HCT116 (cell line): ENCODE data around the gene S100A2. TPM values are rescaled to one million over a fixed set of nuclear protein-coding genes. Genes with fewer than 3 reads are reported as not detected.

Experiments used
- ATAC-seq: fragments of 200-7000 bp; cut with Tn5 transposase; 2 replicates; pipeline ENCODE4 v1.9.1; 2020; ENCODE audit warnings: mild to moderate bottlenecking, moderate library complexity
- BruUV-seq: library from RNA; stranded (reverse); fragments of 400-500 nt; replicated peaks from 2 replicates; lab custom pipeline; 2021; lab: Mats Ljungman, UMichigan
- CTCF ChIA-PET: fragments of 300-600 bp; sonication (Branson Sonifier 250); formaldehyde crosslinking; loops from one replicate; lab custom pipeline; 2021; ENCODE audit warnings: antibody characterized with exemption; lab: Charles Lee
- POLR2A ChIA-PET: fragments of 300-600, 350-600 bp; sonication (Branson Sonifier 250); formaldehyde crosslinking; loops from one replicate; lab custom pipeline; 2021; ENCODE audit warnings: antibody characterized with exemption; lab: Charles Lee
- RAD21 ChIA-PET, 2 experiments: fragments of 300-600 bp; sonication (Branson Sonifier 250); formaldehyde crosslinking; loops; one replicate each; lab custom pipeline; 2023; ENCODE audit warnings: low total read pairs in 2 of 2; ENCODE audit not compliant: uncharacterized antibody in 2 of 2, unreplicated experiment in 2 of 2, low non-redundant PET in 1 of 2; lab: Charles Lee
- DNase-seq: peaks from one replicate; pipeline ENCODE4 v3.0.0-alpha.2; 2010; ENCODE audit warnings: low read depth, low spot score
- H2AFZ ChIP-seq: fragments of 200-600 bp; shearing (Covaris generic), sonication (generic); 2 replicates; pipeline ENCODE4 v1.6.1; 2017; ENCODE audit warnings: low read depth, mixed run types, mixed read lengths, antibody characterized with exemption, low read length; ENCODE audit not compliant: poor library complexity, severe bottlenecking
- H3K27ac ChIP-seq: 2 replicates; pipeline ENCODE4 v1.5.1; 2012; ENCODE audit warnings: low read depth, low read length
- H3K27me3 ChIP-seq: fragments of 200-600 bp; sonication (generic); 2 replicates; pipeline ENCODE4 v1.6.1; 2016; ENCODE audit warnings: mixed run types, low read length, mixed read lengths; ENCODE audit not compliant: insufficient read depth
- H3K36me3 ChIP-seq, 2 experiments: fragments of 200-500 bp in 1 of 2; fragments of 200-600 bp in 1 of 2; sonication (Bioruptor generic) in 1 of 2; sonication (generic) in 1 of 2; 2 replicates each; pipeline versions ENCODE4 v1.5.1 to v1.6.1; 2014 to 2016; ENCODE audit warnings: low read length in 2 of 2, inconsistent platforms in 1 of 2, mixed read lengths in 1 of 2, mixed run types in 1 of 2; ENCODE audit not compliant: insufficient read depth in 2 of 2, control insufficient read depth in 1 of 2
- H3K4me1 ChIP-seq, 2 experiments: fragments of 200-600 bp in 1 of 2; sonication (generic) in 1 of 2; 2 replicates each; pipeline versions ENCODE4 v1.5.1 to v1.6.1; 2012 to 2017; ENCODE audit warnings: low read length in 2 of 2, inconsistent platforms in 1 of 2, mild to moderate bottlenecking in 1 of 2, mixed read lengths in 1 of 2, mixed run types in 1 of 2, moderate library complexity in 1 of 2; ENCODE audit not compliant: insufficient read depth in 2 of 2, control insufficient read depth in 1 of 2
- H3K4me2 ChIP-seq: fragments of 200-600 bp; sonication (generic); 2 replicates; pipeline ENCODE4 v1.6.1; 2017; ENCODE audit warnings: mixed run types, low read length, mixed read lengths
- H3K4me3 ChIP-seq, 2 experiments: fragments of 200-600 bp in 1 of 2; sonication (generic) in 1 of 2; replicated peaks in 1 of 2; 2 replicates each; pipeline ENCODE4 v1.5.1; 2011 to 2016; ENCODE audit warnings: low read length in 2 of 2, control low read depth in 1 of 2, low read depth in 1 of 2, mild to moderate bottlenecking in 1 of 2, mixed read lengths in 1 of 2, mixed run types in 1 of 2
- H3K79me2 ChIP-seq: fragments of 200-600 bp; sonication (generic); 2 replicates; pipeline ENCODE4 v1.6.1; 2017; ENCODE audit warnings: mild to moderate bottlenecking, mixed run types, low read length, moderate library complexity, mixed read lengths; ENCODE audit not compliant: insufficient read depth
- H3K9ac ChIP-seq: fragments of 200-600 bp; sonication (generic); 2 replicates; pipeline ENCODE4 v1.6.1; 2016; ENCODE audit warnings: low read length, mixed read lengths
- H3K9me2 ChIP-seq: fragments of 200-600 bp; sonication (generic), shearing (Covaris generic); 2 replicates; pipeline ENCODE4 v1.6.1; 2017; ENCODE audit warnings: mixed run types, mild to moderate bottlenecking, moderate library complexity; ENCODE audit not compliant: insufficient read depth
- H3K9me3 ChIP-seq, 2 experiments: fragments of 200-500 bp in 1 of 2; fragments of 200-600 bp in 1 of 2; sonication (Bioruptor generic) in 1 of 2; sonication (generic) in 1 of 2; 2 replicates each; pipeline ENCODE4 v1.6.1; 2014 to 2017; ENCODE audit warnings: low read length in 2 of 2, mixed read lengths in 2 of 2, inconsistent platforms in 1 of 2, low read depth in 1 of 2, mild to moderate bottlenecking in 1 of 2, mixed run types in 1 of 2, moderate library complexity in 1 of 2; ENCODE audit not compliant: control insufficient read depth in 1 of 2, insufficient read depth in 1 of 2
- H4K20me1 ChIP-seq: fragments of 200-600 bp; sonication (generic), shearing (Covaris generic); 2 replicates; pipeline ENCODE4 v1.6.1; 2017; ENCODE audit warnings: mixed run types, mild to moderate bottlenecking, moderate library complexity; ENCODE audit not compliant: insufficient read depth
- CBX3 ChIP-seq: IDR thresholded peaks from 2 replicates; pipeline ENCODE4 v1.6.1; 2012; ENCODE audit warnings: low read depth
- ELF1 ChIP-seq: IDR thresholded peaks from 2 replicates; pipeline ENCODE4 v1.6.1; 2012; ENCODE audit warnings: low read depth, borderline replicate concordance
- EZH2 ChIP-seq: fragments of 200-600 bp; sonication (generic); IDR thresholded peaks from 2 replicates; pipeline ENCODE4 v1.6.1; 2017; ENCODE audit warnings: antibody characterized with exemption, mixed run types
- EZH2phosphoT487 ChIP-seq: fragments of 200-600 bp; IDR thresholded peaks from 2 replicates; pipeline ENCODE4 v1.6.1; 2018; ENCODE audit warnings: antibody characterized with exemption, borderline replicate concordance
- POLR2AphosphoS5 ChIP-seq: IDR thresholded peaks from 2 replicates; pipeline ENCODE4 v1.6.1; 2011; ENCODE audit warnings: mild to moderate bottlenecking, low read depth, low read length, moderate library complexity
- SIN3A ChIP-seq: IDR thresholded peaks from 2 replicates; pipeline ENCODE4 v1.6.1; 2012; ENCODE audit warnings: low read depth
- SP1 ChIP-seq: IDR thresholded peaks from 2 replicates; pipeline ENCODE4 v1.6.1; 2012; ENCODE audit warnings: low read depth
- TCF7L2 ChIP-seq: IDR thresholded peaks from 2 replicates; pipeline ENCODE4 v1.7.0; 2011; ENCODE audit warnings: borderline replicate concordance, inconsistent platforms; ENCODE audit not compliant: insufficient read depth, insufficient read length; ENCODE audit errors: extremely low read depth
- ZFX ChIP-seq: fragments of 450-650 bp; IDR thresholded peaks from 2 replicates; pipeline ENCODE4 v1.6.1; 2017
- ZNF274 ChIP-seq: fragments of 200-500 bp; sonication (Bioruptor generic); IDR thresholded peaks from 2 replicates; pipeline ENCODE4 v1.6.1; 2014; ENCODE audit warnings: mild to moderate bottlenecking, low read depth, low read length, inconsistent platforms
- intact Hi-C: fragments of 100-400 bp; cut with micrococcal nuclease; formaldehyde crosslinking; loops from 2 replicates; pipeline ENCODE4 v1.10.0; 2022
- total RNA-seq: library from RNA; stranded (reverse); gene quantifications from one replicate; pipeline ENCODE4 v1.2.1, GENCODE V29; 2021; ENCODE audit not compliant: unreplicated experiment
- TF ChIP-seq, protein P1 (sequence below): IDR thresholded peaks from 2 replicates; pipeline ENCODE4 v1.6.1; 2012; ENCODE audit warnings: low read depth
- TF ChIP-seq, protein P2 (sequence below), 3 experiments: fragments of 200-600 bp in 1 of 3; sonication (generic) in 1 of 3; IDR thresholded peaks in 2 of 3; conservative IDR thresholded peaks in 1 of 3; 2 replicates each; pipeline ENCODE4 v1.5.1; 2012 to 2017; ENCODE audit warnings: low read depth in 2 of 3, low read length in 2 of 3, antibody characterized with exemption in 1 of 3, borderline replicate concordance in 1 of 3, control low read depth in 1 of 3, mild to moderate bottlenecking in 1 of 3, mixed read lengths in 1 of 3, mixed run types in 1 of 3, moderate library complexity in 1 of 3; ENCODE audit not compliant: insufficient read depth in 1 of 3
- TF ChIP-seq, protein P3 (sequence below): IDR thresholded peaks from 2 replicates; pipeline ENCODE4 v1.6.1; 2012
- TF ChIP-seq, protein P4 (sequence below): IDR thresholded peaks from 2 replicates; pipeline ENCODE4 v1.6.1; 2012
- TF ChIP-seq, protein P5 (sequence below): IDR thresholded peaks from 2 replicates; pipeline ENCODE4 v1.6.1; 2011; ENCODE audit warnings: mild to moderate bottlenecking, low read length, moderate library complexity; ENCODE audit not compliant: insufficient replicate concordance; ENCODE audit errors: extremely low read depth

The S100A2 gene
- total RNA-seq, 1 experiment from 2014 or later, result 24.8 TPM

DNA sequence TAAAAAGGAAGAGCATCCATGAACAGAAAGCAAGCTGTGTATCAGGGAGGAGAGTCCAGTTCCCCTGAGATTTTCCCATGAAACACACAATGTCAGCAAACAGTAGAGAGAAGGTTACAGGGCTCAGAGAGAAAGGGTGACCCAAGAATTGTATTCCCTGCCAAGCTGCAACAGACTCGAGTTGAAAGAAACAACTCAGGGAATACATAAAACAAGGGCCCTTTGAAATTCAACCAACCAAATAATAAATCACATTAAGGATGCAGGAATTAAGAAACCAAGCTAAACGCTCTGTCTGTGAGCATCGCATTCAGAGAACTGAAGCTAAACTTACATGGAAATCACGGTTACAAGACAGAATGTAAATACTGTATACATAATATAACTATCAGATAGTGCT lies 27.1 kb upstream of the S100A2 start (continued):
- TF ChIP-seq, protein P1, sequence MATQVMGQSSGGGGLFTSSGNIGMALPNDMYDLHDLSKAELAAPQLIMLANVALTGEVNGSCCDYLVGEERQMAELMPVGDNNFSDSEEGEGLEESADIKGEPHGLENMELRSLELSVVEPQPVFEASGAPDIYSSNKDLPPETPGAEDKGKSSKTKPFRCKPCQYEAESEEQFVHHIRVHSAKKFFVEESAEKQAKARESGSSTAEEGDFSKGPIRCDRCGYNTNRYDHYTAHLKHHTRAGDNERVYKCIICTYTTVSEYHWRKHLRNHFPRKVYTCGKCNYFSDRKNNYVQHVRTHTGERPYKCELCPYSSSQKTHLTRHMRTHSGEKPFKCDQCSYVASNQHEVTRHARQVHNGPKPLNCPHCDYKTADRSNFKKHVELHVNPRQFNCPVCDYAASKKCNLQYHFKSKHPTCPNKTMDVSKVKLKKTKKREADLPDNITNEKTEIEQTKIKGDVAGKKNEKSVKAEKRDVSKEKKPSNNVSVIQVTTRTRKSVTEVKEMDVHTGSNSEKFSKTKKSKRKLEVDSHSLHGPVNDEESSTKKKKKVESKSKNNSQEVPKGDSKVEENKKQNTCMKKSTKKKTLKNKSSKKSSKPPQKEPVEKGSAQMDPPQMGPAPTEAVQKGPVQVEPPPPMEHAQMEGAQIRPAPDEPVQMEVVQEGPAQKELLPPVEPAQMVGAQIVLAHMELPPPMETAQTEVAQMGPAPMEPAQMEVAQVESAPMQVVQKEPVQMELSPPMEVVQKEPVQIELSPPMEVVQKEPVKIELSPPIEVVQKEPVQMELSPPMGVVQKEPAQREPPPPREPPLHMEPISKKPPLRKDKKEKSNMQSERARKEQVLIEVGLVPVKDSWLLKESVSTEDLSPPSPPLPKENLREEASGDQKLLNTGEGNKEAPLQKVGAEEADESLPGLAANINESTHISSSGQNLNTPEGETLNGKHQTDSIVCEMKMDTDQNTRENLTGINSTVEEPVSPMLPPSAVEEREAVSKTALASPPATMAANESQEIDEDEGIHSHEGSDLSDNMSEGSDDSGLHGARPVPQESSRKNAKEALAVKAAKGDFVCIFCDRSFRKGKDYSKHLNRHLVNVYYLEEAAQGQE, result no peak
- TF ChIP-seq EZH2phosphoT487, result no peak
- TF ChIP-seq CBX3, result no peak
- TF ChIP-seq, protein P2, sequence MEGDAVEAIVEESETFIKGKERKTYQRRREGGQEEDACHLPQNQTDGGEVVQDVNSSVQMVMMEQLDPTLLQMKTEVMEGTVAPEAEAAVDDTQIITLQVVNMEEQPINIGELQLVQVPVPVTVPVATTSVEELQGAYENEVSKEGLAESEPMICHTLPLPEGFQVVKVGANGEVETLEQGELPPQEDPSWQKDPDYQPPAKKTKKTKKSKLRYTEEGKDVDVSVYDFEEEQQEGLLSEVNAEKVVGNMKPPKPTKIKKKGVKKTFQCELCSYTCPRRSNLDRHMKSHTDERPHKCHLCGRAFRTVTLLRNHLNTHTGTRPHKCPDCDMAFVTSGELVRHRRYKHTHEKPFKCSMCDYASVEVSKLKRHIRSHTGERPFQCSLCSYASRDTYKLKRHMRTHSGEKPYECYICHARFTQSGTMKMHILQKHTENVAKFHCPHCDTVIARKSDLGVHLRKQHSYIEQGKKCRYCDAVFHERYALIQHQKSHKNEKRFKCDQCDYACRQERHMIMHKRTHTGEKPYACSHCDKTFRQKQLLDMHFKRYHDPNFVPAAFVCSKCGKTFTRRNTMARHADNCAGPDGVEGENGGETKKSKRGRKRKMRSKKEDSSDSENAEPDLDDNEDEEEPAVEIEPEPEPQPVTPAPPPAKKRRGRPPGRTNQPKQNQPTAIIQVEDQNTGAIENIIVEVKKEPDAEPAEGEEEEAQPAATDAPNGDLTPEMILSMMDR (IDR thresholded peaks at IDR 0.05 in 2 of 3, conservative IDR thresholded peaks at IDR 0.05 in 1 of 3; ENCODE audit: borderline replicate concordance in 1 of 3, insufficient read depth in 1 of 3, low read depth in 2 of 3, low read length in 2 of 3), result no peak
- TF ChIP-seq, protein P3, sequence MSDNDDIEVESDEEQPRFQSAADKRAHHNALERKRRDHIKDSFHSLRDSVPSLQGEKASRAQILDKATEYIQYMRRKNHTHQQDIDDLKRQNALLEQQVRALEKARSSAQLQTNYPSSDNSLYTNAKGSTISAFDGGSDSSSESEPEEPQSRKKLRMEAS, result no peak
- TF ChIP-seq, all 23 proteins: peak for 0

DNA sequence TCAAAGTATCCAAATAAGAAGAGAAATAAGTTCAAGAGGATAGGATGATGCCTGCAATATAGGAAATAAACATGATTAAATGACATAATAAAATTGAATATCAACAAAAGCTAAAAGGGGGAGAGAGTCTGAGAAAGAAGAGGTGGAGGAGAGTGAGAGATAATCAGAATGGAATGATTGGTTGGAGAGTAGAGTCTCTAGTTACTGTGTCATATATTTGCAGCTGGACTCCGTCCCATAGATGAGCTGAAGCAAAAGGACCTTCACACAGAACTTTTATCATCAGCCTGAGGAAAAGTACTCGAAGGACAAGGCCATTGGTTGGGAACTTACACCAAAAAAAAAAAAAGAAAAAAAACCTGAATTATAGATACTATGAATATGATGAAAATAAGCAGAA lies 22.8 kb upstream of the S100A2 start:
- Histone ChIP-seq H3K9ac (no peak overlapping the region), H4K20me1 (no peaks in the 10 kb centered on the region), H2AFZ (no peak overlapping the region), H3K79me2 (no peaks in the 10 kb centered on the region), H3K9me2 (no peaks in the 10 kb centered on the region), H3K36me3 (no peaks in the 10 kb centered on the region), H3K4me2 (no peak overlapping the region), H3K4me1 (peaks cover 0 to 6% of the 10 kb centered on the region in 2 experiments; a peak in 2 of 4 replicates), H3K4me3 (no peak overlapping the region), H3K9me3 (no peaks in the 10 kb centered on the region), H3K27me3 (no peaks in the 10 kb centered on the region), H3K27ac (no peak overlapping the region)
- ChIA-PET POLR2A (interaction anchor here (0.8 to 1.1 kb wide), 3 partner anchors 11 to 39 kb away, joined by 3 read pairs; partner anchors contain the start of gene S100A13), RAD21 (no interaction called here), CTCF (no interaction called here)
- ATAC-seq (no peak), DNase-seq (no peak)
- TF ChIP-seq ZFX, result no peak
- no peak for TF ChIP-seq EZH2
- no peak for TF ChIP-seq EZH2phosphoT487
- TF ChIP-seq, protein P4, sequence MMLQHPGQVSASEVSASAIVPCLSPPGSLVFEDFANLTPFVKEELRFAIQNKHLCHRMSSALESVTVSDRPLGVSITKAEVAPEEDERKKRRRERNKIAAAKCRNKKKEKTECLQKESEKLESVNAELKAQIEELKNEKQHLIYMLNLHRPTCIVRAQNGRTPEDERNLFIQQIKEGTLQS, result no peak
- no peak for TF ChIP-seq ELF1
- no peak for TF ChIP-seq SIN3A
- no peak for TF ChIP-seq TCF7L2
- TF ChIP-seq, protein P3, result no peak
- no peak for TF ChIP-seq SP1
- TF ChIP-seq ZNF274, result no peak
- TF ChIP-seq, protein P5, sequence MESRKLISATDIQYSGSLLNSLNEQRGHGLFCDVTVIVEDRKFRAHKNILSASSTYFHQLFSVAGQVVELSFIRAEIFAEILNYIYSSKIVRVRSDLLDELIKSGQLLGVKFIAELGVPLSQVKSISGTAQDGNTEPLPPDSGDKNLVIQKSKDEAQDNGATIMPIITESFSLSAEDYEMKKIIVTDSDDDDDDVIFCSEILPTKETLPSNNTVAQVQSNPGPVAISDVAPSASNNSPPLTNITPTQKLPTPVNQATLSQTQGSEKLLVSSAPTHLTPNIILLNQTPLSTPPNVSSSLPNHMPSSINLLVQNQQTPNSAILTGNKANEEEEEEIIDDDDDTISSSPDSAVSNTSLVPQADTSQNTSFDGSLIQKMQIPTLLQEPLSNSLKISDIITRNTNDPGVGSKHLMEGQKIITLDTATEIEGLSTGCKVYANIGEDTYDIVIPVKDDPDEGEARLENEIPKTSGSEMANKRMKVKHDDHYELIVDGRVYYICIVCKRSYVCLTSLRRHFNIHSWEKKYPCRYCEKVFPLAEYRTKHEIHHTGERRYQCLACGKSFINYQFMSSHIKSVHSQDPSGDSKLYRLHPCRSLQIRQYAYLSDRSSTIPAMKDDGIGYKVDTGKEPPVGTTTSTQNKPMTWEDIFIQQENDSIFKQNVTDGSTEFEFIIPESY, result no peak
- no peak for TF ChIP-seq POLR2AphosphoS5
- TF ChIP-seq CBX3, result no peak
- no TSS peak for BruUV-seq
- intact Hi-C loops, result no loop called here
